Measurements from ENCODE around the gene SNCG. TPM values are rescaled to one million over a fixed set of nuclear protein-coding genes. Genes with fewer than 3 reads are reported as not detected.
"Not testable (repeated sequence)": the region's sequence is repeated elsewhere in the genome, so short reads cannot be mapped to it uniquely, and the experiment has no call there.

Gene SNCG
- total RNA-seq, 1 donor from 2014 or later: 1.2 TPM

- peak; percentile 46 for DNase-seq (ENCODE audit: low spot score)
- Mint-ChIP-seq H3K9me3 (ENCODE audit: low read depth) (no peaks in the 10 kb centered on the region), H3K4me1 (ENCODE audit: low read depth) (peaks cover 20% of the 10 kb centered on the region), H3K4me3 (ENCODE audit: unreplicated experiment) (no peak overlapping the region), H3K36me3 (ENCODE audit: low read depth) (no peaks in the 10 kb centered on the region), H3K27ac (ENCODE audit: unreplicated experiment) (no peak overlapping the region), H3K27me3 (ENCODE audit: low read depth) (no peaks in the 10 kb centered on the region)
- TF ChIP-seq CTCF (IDR thresholded peaks at IDR 0.05): no peak
These were observed 20.1 kb upstream of the SNCG start for GRCh38 chr10:86938260-86938659.

- H3K27me3 Mint-ChIP-seq (ENCODE audit: low read depth); H3K36me3 Mint-ChIP-seq (ENCODE audit: low read depth); H3K9me3 Mint-ChIP-seq (ENCODE audit: low read depth); H3K4me3 Mint-ChIP-seq (ENCODE audit: unreplicated experiment); H3K27ac Mint-ChIP-seq (ENCODE audit: unreplicated experiment): not testable (repeated sequence)
- H3K4me1 Mint-ChIP-seq (ENCODE audit: low read depth): peaks cover 20% of the 10 kb centered on the region
- peak; percentile 14 for DNase-seq (ENCODE audit: low spot score)
These were observed 18.3 kb upstream of the SNCG start for GRCh38 chr10:86940076-86940475.

- H3K36me3 Mint-ChIP-seq (ENCODE audit: low read depth): no peaks in the 10 kb centered on the region
- H3K27me3 Mint-ChIP-seq (ENCODE audit: low read depth): no peaks in the 10 kb centered on the region
- TF ChIP-seq CTCF (IDR thresholded peaks at IDR 0.05): no peak
- H3K4me3 Mint-ChIP-seq (ENCODE audit: unreplicated experiment): no peak overlapping the region
- DNase-seq (ENCODE audit: low spot score): peak; percentile 64
- no peak overlapping the region for H3K27ac Mint-ChIP-seq (ENCODE audit: unreplicated experiment)
- peaks cover 22% of the 10 kb centered on the region for H3K4me1 Mint-ChIP-seq (ENCODE audit: low read depth)
- no peaks in the 10 kb centered on the region for H3K9me3 Mint-ChIP-seq (ENCODE audit: low read depth)
These were observed 17.7 kb upstream of the SNCG start for GRCh38 chr10:86940677-86941076.

GRCh38 chr10:86941426-86941825 is 17.0 kb upstream of the SNCG start:
- DNase-seq (ENCODE audit: low spot score): peak; percentile 21
- H3K27ac Mint-ChIP-seq (ENCODE audit: unreplicated experiment): no peak overlapping the region
- H3K4me3 Mint-ChIP-seq (ENCODE audit: unreplicated experiment): no peak overlapping the region
- no peaks in the 10 kb centered on the region for H3K36me3 Mint-ChIP-seq (ENCODE audit: low read depth)
- peaks cover under 1% of the 10 kb centered on the region for H3K27me3 Mint-ChIP-seq (ENCODE audit: low read depth)
- no peaks in the 10 kb centered on the region for H3K9me3 Mint-ChIP-seq (ENCODE audit: low read depth)
- H3K4me1 Mint-ChIP-seq (ENCODE audit: low read depth): peaks cover 18% of the 10 kb centered on the region
- no peak for TF ChIP-seq CTCF (IDR thresholded peaks at IDR 0.05)

GRCh38 chr10:86941991-86942421 is 16.4 kb upstream of the SNCG start:
- DNase-seq (ENCODE audit: low spot score): peak; percentile 72
- H3K4me1 Mint-ChIP-seq (ENCODE audit: low read depth): peaks cover 12% of the 10 kb centered on the region
- no peak overlapping the region for H3K27ac Mint-ChIP-seq (ENCODE audit: unreplicated experiment)
- no peaks in the 10 kb centered on the region for H3K9me3 Mint-ChIP-seq (ENCODE audit: low read depth)
- H3K4me3 Mint-ChIP-seq (ENCODE audit: unreplicated experiment): no peak overlapping the region
- no peaks in the 10 kb centered on the region for H3K36me3 Mint-ChIP-seq (ENCODE audit: low read depth)
- no peak for TF ChIP-seq CTCF (IDR thresholded peaks at IDR 0.05)
- peaks cover 6% of the 10 kb centered on the region for H3K27me3 Mint-ChIP-seq (ENCODE audit: low read depth)

All from chondrocyte (in vitro differentiated cells).